Liver (tissue), 3 donors: ENCODE data around the gene HYAL3.
"Not testable (repeated sequence)": the region's sequence is repeated elsewhere in the genome, so short reads cannot be mapped to it uniquely, and the experiment has no call there.

Experiments
- HNF4G ChIP-seq: IDR thresholded peaks from 2 replicates; pipeline ENCODE4 v1.6.1; 2016; ENCODE audit warnings: antibody characterized with exemption
- TF ChIP-seq, protein P1 (sequence below): fragments of 150-350 bp; IDR thresholded peaks from 2 replicates; pipeline ENCODE4 v1.5.1; 2017; ENCODE audit warnings: improper control_type of control experiment, low read depth, low read length; ENCODE audit not compliant: missing input control
- donor health status: healthy.
- donor health status: healthy.

DNA sequence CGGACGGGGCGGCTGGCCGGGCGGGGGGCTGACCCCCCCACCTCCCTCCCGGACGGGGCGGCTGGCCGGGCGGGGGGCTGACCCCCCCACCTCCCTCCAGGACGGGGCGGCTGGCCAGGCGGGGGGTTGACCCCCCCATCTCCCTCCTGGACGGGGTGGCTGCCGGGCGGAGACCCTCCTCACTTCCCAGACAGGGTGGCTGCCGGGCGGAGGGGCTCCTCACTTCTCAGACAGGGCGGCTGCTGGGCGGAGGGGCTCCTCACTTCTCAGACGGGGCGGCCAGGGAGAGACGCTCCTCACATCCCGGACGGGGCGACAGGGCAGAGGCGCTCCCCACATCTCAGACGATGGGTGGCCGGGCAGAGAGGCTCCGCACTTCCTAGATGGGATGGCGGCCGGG lies 12.8 kb upstream of the HYAL3 start:
- TF ChIP-seq, protein P1, sequence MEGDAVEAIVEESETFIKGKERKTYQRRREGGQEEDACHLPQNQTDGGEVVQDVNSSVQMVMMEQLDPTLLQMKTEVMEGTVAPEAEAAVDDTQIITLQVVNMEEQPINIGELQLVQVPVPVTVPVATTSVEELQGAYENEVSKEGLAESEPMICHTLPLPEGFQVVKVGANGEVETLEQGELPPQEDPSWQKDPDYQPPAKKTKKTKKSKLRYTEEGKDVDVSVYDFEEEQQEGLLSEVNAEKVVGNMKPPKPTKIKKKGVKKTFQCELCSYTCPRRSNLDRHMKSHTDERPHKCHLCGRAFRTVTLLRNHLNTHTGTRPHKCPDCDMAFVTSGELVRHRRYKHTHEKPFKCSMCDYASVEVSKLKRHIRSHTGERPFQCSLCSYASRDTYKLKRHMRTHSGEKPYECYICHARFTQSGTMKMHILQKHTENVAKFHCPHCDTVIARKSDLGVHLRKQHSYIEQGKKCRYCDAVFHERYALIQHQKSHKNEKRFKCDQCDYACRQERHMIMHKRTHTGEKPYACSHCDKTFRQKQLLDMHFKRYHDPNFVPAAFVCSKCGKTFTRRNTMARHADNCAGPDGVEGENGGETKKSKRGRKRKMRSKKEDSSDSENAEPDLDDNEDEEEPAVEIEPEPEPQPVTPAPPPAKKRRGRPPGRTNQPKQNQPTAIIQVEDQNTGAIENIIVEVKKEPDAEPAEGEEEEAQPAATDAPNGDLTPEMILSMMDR = not testable (repeated sequence)
- TF ChIP-seq HNF4G = not testable (repeated sequence)
